DND-41 (cell line): ENCODE data around the gene SPNS1.
"Not testable (repeated sequence)": the region's sequence is repeated elsewhere in the genome, so short reads cannot be mapped to it uniquely, and the experiment has no call there.

ENCODE experiments used
- ATAC-seq: fragments of 200-7000 bp; cut with Tn5 transposase; 3 replicates; pipeline ENCODE4 v1.9.1; 2021; ENCODE audit warnings: low read depth; ENCODE audit not compliant: insufficient read depth
- DNase-seq: peaks from one replicate; pipeline ENCODE4 v3.0.0-alpha.2; 2020
- H2AFZ ChIP-seq: 2 replicates; pipeline ENCODE4 v1.6.0; 2012; ENCODE audit warnings: low read depth, low read length
- H3K27ac ChIP-seq: 2 replicates; pipeline ENCODE4 v1.5.1; 2012; ENCODE audit warnings: low read length, inconsistent platforms
- H3K27me3 ChIP-seq: fragments of 200-600 bp; sonication (generic); 2 replicates; pipeline ENCODE4 v1.6.0; 2012; ENCODE audit warnings: low read length, mild to moderate bottlenecking, inconsistent platforms; ENCODE audit not compliant: insufficient read depth, poor library complexity
- H3K36me3 ChIP-seq: 2 replicates; pipeline ENCODE4 v1.5.1; 2012; ENCODE audit warnings: low read length, inconsistent platforms; ENCODE audit not compliant: insufficient read depth
- H3K4me1 ChIP-seq: 2 replicates; pipeline ENCODE4 v1.5.1; 2012; ENCODE audit warnings: mild to moderate bottlenecking, low read length; ENCODE audit not compliant: insufficient read depth
- H3K4me2 ChIP-seq: 2 replicates; pipeline ENCODE4 v1.6.0; 2012; ENCODE audit warnings: mild to moderate bottlenecking, moderate library complexity, low read length, inconsistent platforms; ENCODE audit not compliant: insufficient read depth
- H3K4me3 ChIP-seq, 2 experiments: fragments of 200-600 bp in 1 of 2; shearing (Covaris generic) in 1 of 2; 2 replicates each; pipeline ENCODE4 v1.5.1; 2012 to 2016; ENCODE audit warnings: inconsistent platforms in 2 of 2, low read length in 2 of 2, mild to moderate bottlenecking in 2 of 2, low read depth in 1 of 2, moderate library complexity in 1 of 2
- H3K79me2 ChIP-seq: 2 replicates; pipeline ENCODE4 v1.6.0; 2012; ENCODE audit warnings: low read length, inconsistent platforms; ENCODE audit not compliant: insufficient read depth
- H3K9ac ChIP-seq: 2 replicates; pipeline ENCODE4 v1.6.0; 2012; ENCODE audit warnings: low read depth, mild to moderate bottlenecking, inconsistent platforms, low read length, moderate library complexity
- H3K9me3 ChIP-seq: 2 replicates; pipeline ENCODE4 v1.5.1; 2012; ENCODE audit warnings: low read length, moderate library complexity, mild to moderate bottlenecking, inconsistent platforms; ENCODE audit not compliant: insufficient read depth, severe bottlenecking
- H4K20me1 ChIP-seq: 2 replicates; pipeline ENCODE4 v1.6.0; 2012; ENCODE audit warnings: low read length; ENCODE audit not compliant: insufficient read depth
- CTCF ChIP-seq: IDR thresholded peaks from 2 replicates; pipeline ENCODE4 v1.5.1; 2012; ENCODE audit warnings: borderline replicate concordance, low read length, moderate library complexity, mild to moderate bottlenecking; ENCODE audit not compliant: poor library complexity, severe bottlenecking; ENCODE audit errors: extremely low read depth
- EZH2 ChIP-seq: IDR thresholded peaks from 3 replicates; pipeline ENCODE4 v1.6.1; 2012; ENCODE audit warnings: borderline replicate concordance, low read depth, mild to moderate bottlenecking, moderate library complexity, low read length, inconsistent platforms; ENCODE audit not compliant: severe bottlenecking

The SPNS1 gene

GRCh38 chr16:28938721-28939120 is 35.9 kb upstream of the SPNS1 start:
- H3K4me2 ChIP-seq, result no peak overlapping the region
- H3K79me2 ChIP-seq, result no peaks in the 10 kb centered on the region
- no peaks in the 10 kb centered on the region for H3K9me3 ChIP-seq
- no peak overlapping the region for H3K9ac ChIP-seq
- DNase-seq (no peak), ATAC-seq (no peak)
- no peak overlapping the region for H2AFZ ChIP-seq
- no peaks in the 10 kb centered on the region for H3K36me3 ChIP-seq
- no peak for TF ChIP-seq CTCF
- TF ChIP-seq EZH2, result no peak
- no peaks in the 10 kb centered on the region for H3K27me3 ChIP-seq
- no peaks in the 10 kb centered on the region for H4K20me1 ChIP-seq
- H3K4me3 ChIP-seq, result no peak overlapping the region
- H3K4me1 ChIP-seq, result no peaks in the 10 kb centered on the region
- no peak overlapping the region for H3K27ac ChIP-seq

- ATAC-seq, H3K79me2 ChIP-seq, H3K9ac ChIP-seq, H3K36me3 ChIP-seq, H3K27me3 ChIP-seq, H3K4me1 ChIP-seq, H4K20me1 ChIP-seq, H3K9me3 ChIP-seq, H2AFZ ChIP-seq, H3K4me3 ChIP-seq, DNase-seq, H3K4me2 ChIP-seq, H3K27ac ChIP-seq: not testable (repeated sequence)
Measured at GRCh38 chr16:28939825-28940224, 34.8 kb upstream of the SPNS1 start.

- Histone ChIP-seq H2AFZ (no peak overlapping the region), H3K4me3 (no peak overlapping the region), H3K4me1 (peaks cover 14% of the 10 kb centered on the region), H3K36me3 (no peaks in the 10 kb centered on the region), H3K79me2 (no peaks in the 10 kb centered on the region), H3K27me3 (no peaks in the 10 kb centered on the region), H3K27ac (no peak overlapping the region), H3K4me2 (no peak overlapping the region), H4K20me1 (no peaks in the 10 kb centered on the region), H3K9me3 (no peaks in the 10 kb centered on the region), H3K9ac (no peak overlapping the region)
- ATAC-seq (no peak), DNase-seq (no peak)
- no peak for TF ChIP-seq CTCF
- no peak for TF ChIP-seq EZH2
Measured at GRCh38 chr16:28943281-28943680, 31.3 kb upstream of the SPNS1 start.

- DNase-seq, result no peak
- Histone ChIP-seq H3K27me3 (no peaks in the 10 kb centered on the region), H4K20me1 (no peaks in the 10 kb centered on the region), H3K4me2 (no peak overlapping the region), H3K4me3 (no peak overlapping the region), H2AFZ (no peak overlapping the region), H3K36me3 (no peaks in the 10 kb centered on the region), H3K4me1 (peaks cover 24% of the 10 kb centered on the region), H3K27ac (no peak overlapping the region), H3K9me3 (no peaks in the 10 kb centered on the region), H3K9ac (no peak overlapping the region), H3K79me2 (peaks cover 9% of the 10 kb centered on the region)
- no peak for ATAC-seq
- TF ChIP-seq EZH2 (no peak), CTCF (no peak)
Measured at GRCh38 chr16:28946681-28947080, 27.9 kb upstream of the SPNS1 start.
